Amniotic epithelial cell (primary cell): ENCODE results near the gene FBRS.
A peak's percentile ranks its signal among the peaks of the same experiment; 100 is the strongest.
"Not testable (repeated sequence)": the region's sequence is repeated elsewhere in the genome, so short reads cannot be mapped to it uniquely, and the experiment has no call there.

Experiments used
- DNase-seq: peaks from one replicate; pipeline ENCODE4 v3.0.0-alpha.2; 2010; ENCODE audit warnings: low read depth

Gene FBRS

GRCh38 chr16:30665155-30665829 lies 7.1 kb downstream of the FBRS start:
- no peak for DNase-seq

GRCh38 chr16:30665830-30666190 lies 7.6 kb downstream of the FBRS start:
- DNase-seq = peak; percentile 53

GRCh38 chr16:30666681-30667080 lies 8.4 kb downstream of the FBRS start:
- DNase-seq = peak; percentile 59

GRCh38 chr16:30667361-30667905 lies 9.2 kb downstream of the FBRS start:
- DNase-seq = no peak

- DNase-seq = no peak
These were observed 10.2 kb downstream of the FBRS start for GRCh38 chr16:30668393-30668792.

DNA sequence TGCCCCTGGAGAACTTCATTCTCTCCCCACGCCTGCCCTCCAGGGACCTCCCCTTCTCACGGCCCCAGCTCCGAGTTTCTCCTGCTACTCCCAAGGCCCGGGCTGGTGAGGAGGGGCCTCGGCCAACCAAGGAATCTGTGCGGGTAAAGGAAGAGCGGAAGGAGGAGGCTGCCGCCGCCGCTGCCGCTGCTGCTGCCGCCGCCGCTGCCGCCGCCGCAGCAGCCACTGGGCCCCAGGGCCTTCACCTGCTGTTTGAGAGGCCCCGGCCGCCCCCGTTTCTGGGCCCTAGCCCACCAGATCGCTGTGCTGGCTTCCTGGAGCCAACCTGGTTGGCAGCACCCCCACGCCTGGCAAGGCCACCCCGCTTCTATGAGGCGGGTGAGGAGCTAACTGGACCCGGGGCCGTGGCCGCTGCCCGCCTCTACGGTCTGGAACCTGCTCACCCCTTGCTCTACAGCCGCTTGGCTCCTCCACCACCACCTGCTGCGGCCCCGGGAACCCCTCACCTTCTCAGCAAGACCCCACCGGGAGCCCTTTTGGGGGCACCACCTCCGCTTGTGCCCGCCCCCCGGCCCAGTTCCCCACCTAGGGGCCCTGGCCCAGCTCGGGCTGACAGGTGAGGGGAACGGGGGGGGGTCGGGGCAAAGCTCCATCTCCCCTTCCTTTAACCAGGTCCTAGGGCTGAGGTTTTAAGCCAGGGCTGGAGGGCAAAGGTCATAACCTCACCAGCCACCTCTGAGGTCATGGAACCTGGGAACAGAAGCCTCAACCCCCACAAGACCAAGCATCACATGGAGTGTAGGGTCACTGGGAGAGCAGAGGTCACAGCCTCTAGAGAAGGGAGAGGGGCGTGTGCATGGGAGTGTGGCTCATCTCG lies 11.0 kb downstream of the FBRS start:
- DNase-seq = no peak

DNA sequence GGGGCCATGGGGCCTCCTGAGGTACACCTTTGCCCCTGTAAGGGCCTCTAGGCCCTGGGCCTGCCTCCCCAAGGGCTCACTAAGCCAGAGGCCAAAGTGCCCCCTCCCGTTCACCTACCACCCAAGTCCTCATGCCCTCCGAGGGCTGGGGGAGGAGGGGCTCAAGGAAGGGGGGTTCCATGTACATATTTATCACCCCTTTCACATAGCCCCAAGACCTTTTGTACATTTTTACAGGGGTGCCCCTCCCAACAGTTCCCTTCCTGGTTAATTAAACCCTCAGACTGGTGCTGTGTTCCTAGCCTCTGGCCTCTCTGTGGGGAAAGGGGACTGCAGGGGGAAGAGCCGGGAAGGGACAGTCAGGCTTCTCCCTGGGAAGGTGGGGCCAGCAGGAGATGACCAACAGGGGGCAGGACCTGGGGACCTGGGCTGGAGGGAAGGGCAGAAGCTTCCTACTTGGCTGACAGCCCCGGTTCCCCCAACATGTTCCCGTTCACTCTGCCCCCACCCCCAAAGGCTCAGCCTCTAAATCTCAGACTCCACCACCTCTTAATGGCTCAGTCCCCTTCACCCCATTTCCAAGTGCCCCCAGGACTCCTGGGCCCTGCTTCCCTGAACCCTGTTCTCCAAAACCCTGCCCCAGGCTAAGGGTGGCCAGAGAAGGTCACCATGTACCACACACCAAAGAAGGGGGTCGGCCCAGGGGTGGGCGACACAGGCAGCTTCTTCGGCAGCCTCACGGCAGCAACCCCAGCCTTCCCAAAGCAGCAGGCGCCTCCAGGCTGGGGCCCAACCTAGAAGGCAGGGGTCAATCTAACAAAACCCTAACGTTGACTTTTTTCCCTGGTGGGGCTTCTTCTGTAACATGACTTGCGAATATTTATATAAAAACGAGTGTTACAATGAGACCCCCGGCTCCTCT lies 11.9 kb downstream of the FBRS start:
- no peak for DNase-seq

- DNase-seq = no peak
These were observed 16.9 kb downstream of the FBRS start for GRCh38 chr16:30675143-30675542.

DNA sequence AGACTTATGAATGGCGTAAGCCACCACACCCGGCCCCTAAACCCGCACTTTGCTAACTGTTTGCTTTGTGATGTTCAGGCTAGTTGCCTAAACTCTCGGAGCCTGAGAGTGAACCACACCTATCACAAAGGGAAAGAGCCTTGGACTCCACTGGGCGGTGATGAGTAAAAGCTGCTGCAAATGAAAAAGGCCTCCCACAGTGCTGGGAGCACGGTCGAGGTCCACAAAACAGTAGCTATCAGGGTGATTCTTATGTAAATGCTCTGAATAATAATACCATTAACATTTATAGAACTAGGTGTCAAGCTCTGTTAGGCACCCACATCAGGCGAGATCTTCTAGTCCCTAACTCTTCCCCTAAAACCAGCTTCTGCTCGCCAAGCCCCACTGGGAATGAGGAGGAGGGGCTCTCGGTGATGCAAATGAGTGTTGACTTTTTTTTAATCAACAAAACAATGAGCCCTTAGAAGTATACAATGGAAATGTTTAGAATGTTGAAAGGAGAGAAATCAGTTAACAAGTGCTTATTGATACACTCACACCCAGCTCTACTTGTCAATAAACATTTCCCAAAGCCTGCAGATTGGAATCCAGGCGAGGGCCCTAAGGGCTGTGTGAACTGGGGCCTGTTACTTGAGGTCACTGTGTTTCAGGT lies 19.8 kb downstream of the FBRS start:
- no peak for DNase-seq

- no peak for DNase-seq
These were observed 20.3 kb downstream of the FBRS start for GRCh38 chr16:30678586-30678970.

DNA sequence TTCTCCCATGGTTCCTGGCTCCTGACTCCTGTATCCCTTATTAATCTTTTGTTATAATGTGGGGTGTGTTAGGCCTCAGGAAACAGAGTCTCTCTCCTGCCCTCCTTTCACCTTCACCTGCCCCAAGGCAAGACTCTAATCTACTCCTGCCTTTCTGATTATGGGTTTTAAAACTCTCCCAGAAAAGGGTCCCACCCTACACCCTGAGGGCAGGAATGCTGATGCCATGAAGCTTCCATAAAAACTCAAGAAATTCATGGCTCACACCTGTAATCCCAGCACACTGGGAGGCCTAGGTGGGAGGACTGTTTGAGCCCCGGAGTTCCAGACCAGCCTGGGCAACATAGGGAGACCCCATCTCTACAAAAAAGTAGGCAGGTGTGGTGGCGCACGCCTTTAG lies 22.1 kb downstream of the FBRS start:
- DNase-seq = no peak

DNA sequence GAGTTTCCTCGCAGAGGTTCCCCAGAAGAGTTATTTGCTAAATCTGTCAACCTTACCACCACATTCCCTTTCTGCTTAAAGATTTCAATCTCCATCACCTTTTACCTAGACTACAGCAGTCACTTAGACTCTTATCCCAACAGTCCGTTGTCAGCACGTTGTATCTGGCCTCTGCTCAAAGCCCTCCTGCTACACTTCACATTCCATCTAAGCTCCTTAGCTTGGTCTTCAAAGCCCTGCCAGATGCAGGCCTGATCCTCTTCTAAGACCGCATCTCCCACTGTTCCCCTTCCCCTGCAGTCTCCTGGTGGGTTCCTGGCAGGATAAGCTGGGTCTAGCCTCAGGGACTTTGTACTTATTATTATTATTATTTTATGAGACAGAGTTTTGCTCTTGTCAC lies 30.5 kb downstream of the FBRS start:
- DNase-seq = no peak

- no peak for DNase-seq
These were observed 33.7 kb downstream of the FBRS start for GRCh38 chr16:30691907-30692306.

DNA sequence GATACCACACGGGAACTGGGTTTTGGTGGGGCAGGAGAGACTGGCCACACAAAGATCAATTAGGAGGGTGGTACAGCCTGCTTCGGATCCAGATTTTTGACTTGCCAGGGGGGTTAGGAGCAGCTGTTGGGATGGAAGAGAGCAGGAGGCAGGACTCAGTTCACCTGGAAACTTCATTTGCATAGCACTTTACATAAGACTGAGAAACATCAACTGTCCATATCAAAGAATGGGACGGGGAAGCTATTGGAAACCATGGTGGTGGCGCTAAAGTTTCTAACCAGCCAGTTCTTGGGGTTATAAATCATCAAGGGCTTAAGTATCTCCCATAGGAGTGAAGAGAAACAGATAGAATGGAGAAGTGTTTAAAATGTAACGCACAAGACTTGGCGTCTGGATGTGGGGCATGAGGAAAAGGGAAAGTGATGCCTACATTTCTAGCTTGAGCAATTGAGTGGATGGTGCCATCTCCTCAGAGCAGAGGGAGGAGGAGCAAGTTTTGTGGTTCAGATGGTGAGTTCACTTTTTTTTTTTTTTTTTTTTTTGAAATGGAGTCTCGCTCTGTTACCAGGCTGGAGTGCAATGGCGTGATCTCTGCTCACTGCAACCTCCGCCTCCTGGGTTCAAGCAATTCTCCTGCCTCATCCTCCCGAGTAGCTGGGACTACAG lies 34.3 kb downstream of the FBRS start:
- DNase-seq = peak; percentile 61

DNA sequence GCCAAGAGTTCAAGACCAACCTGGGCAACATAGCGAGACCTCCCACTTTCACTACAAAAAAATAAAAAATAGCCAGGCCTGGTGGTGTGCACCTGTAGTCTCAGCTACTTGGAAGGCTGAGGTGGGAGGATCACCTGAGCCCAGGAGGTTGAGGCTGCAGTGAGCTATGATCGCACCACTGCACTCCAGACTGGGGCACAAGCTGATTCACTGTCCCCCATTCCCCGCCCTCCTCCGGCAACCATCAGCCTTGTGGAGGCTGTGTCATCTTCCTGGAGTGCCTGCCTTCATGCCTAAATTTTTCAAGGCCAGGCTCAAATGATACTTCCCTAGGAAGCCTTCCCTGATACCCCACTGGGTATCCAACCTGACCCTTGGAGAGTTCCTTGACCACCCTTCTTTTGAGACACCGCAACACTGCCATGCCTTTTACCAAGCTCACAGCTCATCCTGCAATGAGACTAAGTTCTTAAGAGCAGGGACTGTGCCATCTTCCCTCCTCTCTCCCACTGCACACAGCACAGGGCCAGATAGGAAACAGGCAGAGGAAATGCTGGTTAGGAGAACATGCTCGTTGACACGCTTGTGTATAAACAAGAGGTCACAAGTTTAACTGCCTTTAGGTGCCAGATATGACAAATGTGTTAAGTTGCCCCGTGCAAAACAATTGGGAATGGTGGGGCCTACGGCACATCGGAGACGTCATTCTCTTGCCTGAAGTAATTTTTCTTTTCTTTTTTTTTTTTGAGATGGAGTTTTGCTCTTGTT lies 36.9 kb downstream of the FBRS start:
- no peak for DNase-seq

- not testable (repeated sequence) for DNase-seq
These were observed 38.4 kb downstream of the FBRS start for GRCh38 chr16:30696646-30697045.

DNA sequence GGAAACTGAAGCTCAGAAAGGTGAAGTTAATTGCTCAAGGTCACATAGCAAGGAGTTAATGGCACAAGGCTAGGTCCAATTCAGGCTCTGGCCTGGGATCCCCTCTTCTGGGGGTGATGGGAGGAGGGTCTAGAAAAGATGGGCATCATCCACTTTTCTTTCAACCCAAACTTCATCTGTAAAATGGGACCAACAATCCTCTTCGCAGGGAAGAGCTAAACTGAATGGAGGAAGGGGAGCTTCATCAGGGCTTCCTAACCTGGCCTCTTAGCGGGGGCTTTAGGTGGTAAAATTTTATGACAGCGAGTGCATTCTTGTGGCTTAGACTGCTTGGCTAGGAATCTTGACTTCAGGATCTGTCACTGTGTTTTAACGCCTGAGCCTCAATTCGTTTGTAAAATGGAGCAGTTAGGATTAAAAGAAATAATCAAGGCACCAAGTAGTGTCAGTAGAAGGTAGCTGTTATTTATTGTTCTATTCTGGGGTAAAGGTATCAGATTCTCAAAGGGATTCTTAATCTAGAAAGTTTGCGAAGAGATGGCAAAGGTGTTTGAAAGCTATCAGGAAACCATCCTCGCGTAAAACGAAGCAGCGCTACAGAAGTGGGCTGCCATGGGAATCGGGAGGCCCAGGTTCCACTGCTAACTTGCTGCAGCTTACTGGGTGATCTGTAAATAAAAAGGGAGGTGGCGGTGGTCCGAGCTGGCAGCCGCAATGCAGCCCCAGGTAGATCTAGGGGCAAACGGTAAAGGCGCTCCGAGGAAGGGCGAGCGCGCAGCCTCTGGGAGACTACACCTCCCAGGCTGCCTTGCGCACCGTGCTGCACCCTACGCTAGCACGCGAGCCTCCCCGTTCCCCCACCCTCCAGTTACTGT lies 39.3 kb downstream of the FBRS start:
- no peak for DNase-seq

GRCh38 chr16:30698139-30698815 lies 40.0 kb downstream of the FBRS start:
- peak; percentile 94 for DNase-seq
